Activated CD4-positive, alpha-beta T cell treated with anti-CD3 and anti-CD28 coated beads, Interleukin-2, amount 50 U/mL, for 1 hour (primary cell): ENCODE results near the gene AMER1.

Source experiments
- DNase-seq: peaks from one replicate; pipeline ENCODE4 v3.0.0-alpha.2; 2020

The AMER1 gene

GRCh38 chrX:64182208-64182607 is 23.3 kb downstream of the AMER1 start:
- no peak for DNase-seq

- DNase-seq, result no peak
Observed at GRCh38 chrX:64176876-64177275, 28.6 kb downstream of the AMER1 start.

- no peak for DNase-seq
Observed at GRCh38 chrX:64169988-64170387, 35.5 kb downstream of the AMER1 start.

GRCh38 chrX:64152857-64153256 is 52.7 kb downstream of the AMER1 start:
- DNase-seq, result no peak

GRCh38 chrX:64151911-64152310 is 53.6 kb downstream of the AMER1 start:
- DNase-seq, result no peak

- DNase-seq, result no peak
Observed at GRCh38 chrX:64150775-64151174, 54.7 kb downstream of the AMER1 start.
